HepG2 (cell line): ENCODE data around the gene PHKB. TPM values are rescaled to one million over a fixed set of nuclear protein-coding genes. Genes with fewer than 3 reads are reported as not detected.

Source experiments
- ARHGAP35 ChIP-seq: sonication (generic); formaldehyde crosslinking; IDR thresholded peaks from 2 replicates; pipeline ENCODE4 v1.9.0; 2022; ENCODE audit warnings: mild to moderate bottlenecking, inconsistent platforms, moderate library complexity, missing genetic modification reagents, borderline replicate concordance
- CEBPZ ChIP-seq: IDR thresholded peaks from 2 replicates; pipeline ENCODE4 v1.6.1; 2012; ENCODE audit warnings: low read length, improper control_type of control experiment
- GPN1 ChIP-seq: sonication (generic); formaldehyde crosslinking; IDR thresholded peaks from 2 replicates; pipeline ENCODE4 v1.5.1; 2020; ENCODE audit warnings: missing genetic modification reagents, borderline replicate concordance
- HNRNPLL ChIP-seq: fragments of 200-400 bp; formaldehyde crosslinking; IDR thresholded peaks from 2 replicates; pipeline ENCODE4 v1.6.1; 2017; ENCODE audit warnings: mild to moderate bottlenecking, low read depth, low read length; ENCODE audit not compliant: poor library complexity, severe bottlenecking
- MED13 ChIP-seq: sonication (generic); formaldehyde crosslinking; IDR thresholded peaks from 2 replicates; pipeline ENCODE4 v1.5.0; 2020; ENCODE audit warnings: missing genetic modification reagents
- PCBP2 ChIP-seq: fragments of 200-400 bp; formaldehyde crosslinking; optimal IDR thresholded peaks from 2 replicates; pipeline ENCODE3; 2018; ENCODE audit warnings: low read length, low read depth; ENCODE audit not compliant: poor library complexity, severe bottlenecking
- SALL1 ChIP-seq: sonication (generic); formaldehyde crosslinking; IDR thresholded peaks from 2 replicates; pipeline ENCODE4 v1.8.0; 2022; ENCODE audit warnings: mild to moderate bottlenecking, missing genetic modification reagents
- UBTF ChIP-seq: sonication (generic); formaldehyde crosslinking; IDR thresholded peaks from 2 replicates; pipeline ENCODE4 v1.4.0; 2020; ENCODE audit warnings: mild to moderate bottlenecking, missing genetic modification reagents
- USF2 ChIP-seq, 2 experiments: sonication (generic) in 1 of 2; formaldehyde crosslinking in 1 of 2; IDR thresholded peaks; 2 replicates each; pipeline versions ENCODE4 v1.5.1 to v1.6.1; 2011 to 2020; ENCODE audit warnings: borderline replicate concordance in 1 of 2, low read depth in 1 of 2, low read length in 1 of 2, mild to moderate bottlenecking in 1 of 2, missing genetic modification reagents in 1 of 2, moderate library complexity in 1 of 2
- ZBTB42 ChIP-seq: sonication (generic); formaldehyde crosslinking; IDR thresholded peaks from 2 replicates; pipeline ENCODE4 v1.5.0; 2020; ENCODE audit warnings: mild to moderate bottlenecking, missing genetic modification reagents
- ZFP36L1 ChIP-seq: sonication (generic); formaldehyde crosslinking; IDR thresholded peaks from 2 replicates; pipeline ENCODE4 v1.8.0; 2022; ENCODE audit warnings: mild to moderate bottlenecking, missing genetic modification reagents, moderate library complexity
- ZNF749 ChIP-seq: sonication (generic); formaldehyde crosslinking; IDR thresholded peaks from 2 replicates; pipeline ENCODE4 v1.8.0; 2022; ENCODE audit warnings: mild to moderate bottlenecking, missing genetic modification reagents, moderate library complexity, borderline replicate concordance
- polyA plus RNA-seq, 8 experiments: library from polyadenylated mRNA; depleted of rRNA in 3 of 8; stranded (reverse) in 7 of 8; unstranded in 1 of 8; fragments of >200 nt; fragmentation: Illumina TruSeq in 4 of 8; extraction: Trizol in 4 of 8; gene quantifications; 2 replicates each; pipeline versions ENCODE4 v1.2.1 to v1.2.3, GENCODE V29; 2011 to 2016; ENCODE audit warnings: low read depth in 4 of 8, missing spikeins in 1 of 8, mixed read lengths in 1 of 8; ENCODE audit not compliant: insufficient read depth in 1 of 8
- total RNA-seq, 5 experiments: library from RNA; depleted of rRNA; stranded (reverse); fragments of >200 nt; fragmentation: Illumina TruSeq; extraction: Trizol; gene quantifications; 2 replicates each; pipeline ENCODE4 v1.2.3, GENCODE V29; 2016; ENCODE audit warnings: low read depth in 1 of 5
- TF ChIP-seq, protein P1 (sequence below): sonication (generic); formaldehyde crosslinking; IDR thresholded peaks from 2 replicates; pipeline ENCODE4 v1.4.0; 2020; ENCODE audit warnings: mild to moderate bottlenecking, missing genetic modification reagents
- TF ChIP-seq, protein P2 (sequence below): IDR thresholded peaks from 2 replicates; pipeline ENCODE4 v1.6.1; 2016; ENCODE audit warnings: low read depth, control low read depth
- TF ChIP-seq, protein P3 (sequence below): sonication (generic); formaldehyde crosslinking; IDR thresholded peaks from 2 replicates; pipeline ENCODE4 v1.5.0; 2020; ENCODE audit warnings: missing genetic modification reagents, mild to moderate bottlenecking, borderline replicate concordance

Gene PHKB
- total and polyA plus RNA-seq, 2 of the 13 experiments (the other 11 are each of a cell fraction or from before 2014, with no cell fraction given), result 66.0 to 80.8 TPM

- TF ChIP-seq, protein P1, sequence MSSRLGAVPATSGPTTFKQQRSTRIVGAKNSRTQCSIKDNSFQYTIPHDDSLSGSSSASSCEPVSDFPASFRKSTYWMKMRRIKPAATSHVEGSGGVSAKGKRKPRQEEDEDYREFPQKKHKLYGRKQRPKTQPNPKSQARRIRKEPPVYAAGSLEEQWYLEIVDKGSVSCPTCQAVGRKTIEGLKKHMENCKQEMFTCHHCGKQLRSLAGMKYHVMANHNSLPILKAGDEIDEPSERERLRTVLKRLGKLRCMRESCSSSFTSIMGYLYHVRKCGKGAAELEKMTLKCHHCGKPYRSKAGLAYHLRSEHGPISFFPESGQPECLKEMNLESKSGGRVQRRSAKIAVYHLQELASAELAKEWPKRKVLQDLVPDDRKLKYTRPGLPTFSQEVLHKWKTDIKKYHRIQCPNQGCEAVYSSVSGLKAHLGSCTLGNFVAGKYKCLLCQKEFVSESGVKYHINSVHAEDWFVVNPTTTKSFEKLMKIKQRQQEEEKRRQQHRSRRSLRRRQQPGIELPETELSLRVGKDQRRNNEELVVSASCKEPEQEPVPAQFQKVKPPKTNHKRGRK (CRISPR knock-in tag), result no peak
- TF ChIP-seq PCBP2 (no peak), CEBPZ (no peak), ZFP36L1 (CRISPR knock-in tag) (peak; percentile 39; the same call in 1 of the 2 replicates), HNRNPLL (no peak), USF2 (IDR thresholded peaks at IDR 0.05; ENCODE audit: low read depth, low read length) (no peak), USF2 (CRISPR knock-in tag; IDR thresholded peaks at IDR 0.05; ENCODE audit: borderline replicate concordance) (no peak), UBTF (CRISPR knock-in tag) (no peak), ZNF749 (CRISPR knock-in tag) (no peak), GPN1 (no peak), ZBTB42 (CRISPR knock-in tag) (no peak), MED13 (no peak), ARHGAP35 (CRISPR knock-in tag) (no peak), SALL1 (CRISPR knock-in tag) (peak; percentile 89)
- TF ChIP-seq, protein P2, sequence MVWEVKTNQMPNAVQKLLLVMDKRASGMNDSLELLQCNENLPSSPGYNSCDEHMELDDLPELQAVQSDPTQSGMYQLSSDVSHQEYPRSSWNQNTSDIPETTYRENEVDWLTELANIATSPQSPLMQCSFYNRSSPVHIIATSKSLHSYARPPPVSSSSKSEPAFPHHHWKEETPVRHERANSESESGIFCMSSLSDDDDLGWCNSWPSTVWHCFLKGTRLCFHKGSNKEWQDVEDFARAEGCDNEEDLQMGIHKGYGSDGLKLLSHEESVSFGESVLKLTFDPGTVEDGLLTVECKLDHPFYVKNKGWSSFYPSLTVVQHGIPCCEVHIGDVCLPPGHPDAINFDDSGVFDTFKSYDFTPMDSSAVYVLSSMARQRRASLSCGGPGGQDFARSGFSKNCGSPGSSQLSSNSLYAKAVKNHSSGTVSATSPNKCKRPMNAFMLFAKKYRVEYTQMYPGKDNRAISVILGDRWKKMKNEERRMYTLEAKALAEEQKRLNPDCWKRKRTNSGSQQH (CRISPR knock-in tag), result peak; percentile 61; the same call in 1 of the 2 replicates
- TF ChIP-seq, protein P3, sequence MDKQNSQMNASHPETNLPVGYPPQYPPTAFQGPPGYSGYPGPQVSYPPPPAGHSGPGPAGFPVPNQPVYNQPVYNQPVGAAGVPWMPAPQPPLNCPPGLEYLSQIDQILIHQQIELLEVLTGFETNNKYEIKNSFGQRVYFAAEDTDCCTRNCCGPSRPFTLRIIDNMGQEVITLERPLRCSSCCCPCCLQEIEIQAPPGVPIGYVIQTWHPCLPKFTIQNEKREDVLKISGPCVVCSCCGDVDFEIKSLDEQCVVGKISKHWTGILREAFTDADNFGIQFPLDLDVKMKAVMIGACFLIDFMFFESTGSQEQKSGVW (CRISPR knock-in tag), result no peak
Measured at GRCh38 chr16:47538472-47538871, 77.3 kb downstream of the PHKB start (continued).
